ENCODE data around the gene SLC22A3.
"Not testable (repeated sequence)": the region's sequence is repeated elsewhere in the genome, so short reads cannot be mapped to it uniquely, and the experiment has no call there.

The SLC22A3 gene

DNA sequence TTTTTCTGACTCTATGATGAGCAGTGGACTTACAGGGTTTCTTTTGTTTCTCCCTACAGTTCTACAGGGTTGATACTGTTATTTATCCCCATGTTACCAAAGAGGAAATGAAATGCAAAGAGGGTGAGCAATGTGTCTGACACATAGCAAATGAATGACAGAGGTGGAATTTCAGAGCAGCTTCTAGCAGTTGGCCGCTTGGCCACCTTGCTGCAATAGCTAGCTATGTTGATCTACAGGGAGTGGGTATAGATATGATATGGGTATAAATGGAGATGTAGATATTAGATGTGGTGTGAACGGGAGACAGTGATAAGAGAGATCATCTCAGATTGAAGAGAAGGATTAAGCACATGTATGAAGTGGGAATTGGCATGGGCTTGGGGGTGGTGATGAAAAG, 10.9 kb upstream of the SLC22A3 start:
- DNase-seq (ENCODE audit: low read depth) = peak; percentile 84

DNA sequence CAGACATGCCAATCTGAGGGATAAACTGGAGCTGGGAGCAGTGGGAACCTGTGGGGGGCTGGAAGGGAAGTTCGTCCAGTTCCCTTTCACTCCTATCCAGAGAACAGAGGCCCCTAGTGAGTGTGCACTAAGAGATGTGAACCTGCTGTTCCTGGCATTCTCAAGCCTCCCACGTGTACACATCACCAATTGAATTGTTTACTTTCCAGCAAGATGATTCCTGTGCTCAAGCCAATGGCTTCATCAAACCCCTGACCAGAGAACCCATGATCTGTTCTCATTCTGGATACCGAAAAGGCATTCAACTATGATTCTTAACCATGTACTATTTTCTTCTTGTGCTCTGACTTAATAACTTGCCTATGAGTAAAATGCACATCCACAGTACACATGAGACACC, 10.2 kb upstream of the SLC22A3 start:
- peak; percentile 68 for DNase-seq (ENCODE audit: low read depth)

DNA sequence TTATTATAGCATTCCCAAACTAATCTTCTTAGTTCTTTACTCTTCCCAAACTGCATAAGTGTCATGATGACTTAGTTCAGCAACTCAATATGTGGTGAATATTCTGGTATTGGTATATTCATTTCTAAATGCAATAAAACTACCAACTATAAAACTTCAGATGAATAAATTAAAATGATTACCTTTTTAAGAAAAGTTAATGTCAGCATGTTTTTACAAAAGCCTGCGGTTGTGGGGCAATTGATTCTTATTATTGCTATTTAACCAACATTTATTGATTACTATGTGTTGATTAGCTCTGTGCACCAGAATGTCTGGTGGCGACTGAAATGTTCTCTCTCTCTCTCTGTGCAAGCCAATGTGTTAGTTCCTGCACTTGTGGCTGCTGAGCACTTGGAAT, 5.0 kb upstream of the SLC22A3 start:
- no peak for DNase-seq (ENCODE audit: low read depth)

DNA sequence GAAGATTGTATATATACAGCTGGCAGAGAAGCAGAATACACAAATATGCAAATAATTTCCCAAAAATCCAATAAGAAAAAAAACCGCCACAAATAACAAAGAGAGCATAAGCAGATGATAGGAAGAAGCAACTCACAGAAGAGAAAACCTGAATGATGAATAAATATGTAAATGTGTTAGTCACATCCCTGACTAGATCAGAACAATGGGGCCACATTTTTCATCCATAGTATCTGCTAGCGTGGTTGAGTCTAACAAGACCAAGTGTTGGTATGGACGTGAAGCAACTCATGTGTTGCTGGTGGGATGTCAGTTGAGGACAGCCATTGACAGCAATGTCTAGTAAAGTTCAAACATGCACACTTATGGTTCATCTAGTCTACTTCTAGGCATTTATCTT, 3.9 kb upstream of the SLC22A3 start:
- no peak for DNase-seq (ENCODE audit: low read depth)

DNA sequence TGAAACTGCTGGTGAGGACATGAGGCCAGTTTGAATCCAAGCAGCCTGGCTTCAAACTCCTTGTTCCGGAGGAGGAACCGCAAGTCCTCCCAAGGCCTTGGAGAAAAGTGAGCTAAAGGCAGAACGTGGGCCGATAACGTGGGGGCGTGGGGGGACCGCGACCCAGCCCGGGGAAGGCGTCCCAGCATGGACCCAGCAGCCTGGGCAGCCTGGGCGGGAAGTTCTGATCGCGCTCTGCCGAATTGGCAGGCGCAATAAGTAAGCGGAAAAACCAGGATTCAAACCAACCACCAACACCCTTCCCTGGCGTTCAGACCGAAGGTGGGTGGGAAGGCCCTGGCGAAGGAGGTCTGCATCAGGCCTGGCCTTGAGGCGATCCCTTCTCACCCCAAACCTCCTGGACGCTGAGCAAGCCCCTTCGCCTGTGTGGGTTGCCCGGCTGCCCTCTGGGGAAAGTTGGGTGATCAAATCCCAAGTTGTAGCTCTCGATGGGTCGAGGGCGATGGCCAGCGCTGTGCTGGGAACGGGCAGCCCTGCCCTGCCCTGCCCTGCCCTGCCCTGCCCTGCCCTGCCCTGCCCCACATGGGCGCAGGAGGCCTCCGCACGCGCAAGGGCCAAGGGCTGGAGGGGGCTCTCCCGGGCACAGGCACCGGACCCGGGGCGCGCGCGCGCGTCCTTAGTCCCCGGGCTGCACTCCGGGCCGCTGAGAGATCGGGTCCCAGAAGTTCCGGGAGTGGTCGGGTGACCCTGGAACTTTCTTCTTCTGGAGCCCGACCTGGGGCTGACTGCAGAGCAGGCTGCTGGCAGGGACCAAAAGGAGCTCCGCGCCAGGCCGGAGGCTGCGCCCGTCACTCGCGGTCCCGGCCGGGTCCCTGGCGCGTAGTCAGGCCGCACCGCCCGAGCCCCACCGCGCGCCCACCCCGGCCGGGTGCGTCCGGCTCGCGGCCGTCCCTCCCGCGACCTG, 637 bp upstream of the SLC22A3 start:
- no peak for DNase-seq (ENCODE audit: low read depth)

DNA sequence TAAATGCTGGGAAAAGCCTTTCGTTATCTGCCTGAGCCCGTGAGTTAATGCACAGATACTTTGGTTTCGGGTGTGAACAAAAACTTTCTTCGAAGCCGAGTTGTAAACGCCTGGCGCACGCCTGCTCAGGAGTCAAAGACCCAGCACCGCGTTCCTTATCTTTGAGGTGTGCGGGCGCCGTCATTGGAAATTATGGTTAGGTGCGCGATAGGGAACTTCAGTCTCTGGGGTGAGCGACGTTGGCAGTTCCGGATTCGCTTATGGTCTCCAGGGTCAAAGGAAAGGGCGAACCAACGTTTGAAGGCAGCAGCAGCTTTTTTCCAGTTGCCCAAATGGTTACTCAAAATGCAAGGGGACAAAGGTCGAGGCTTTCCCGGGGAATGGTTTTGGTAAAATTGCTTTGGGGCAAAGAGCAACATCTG, 853 bp downstream of the SLC22A3 start:
- DNase-seq (ENCODE audit: low read depth) = peak; percentile 22

DNA sequence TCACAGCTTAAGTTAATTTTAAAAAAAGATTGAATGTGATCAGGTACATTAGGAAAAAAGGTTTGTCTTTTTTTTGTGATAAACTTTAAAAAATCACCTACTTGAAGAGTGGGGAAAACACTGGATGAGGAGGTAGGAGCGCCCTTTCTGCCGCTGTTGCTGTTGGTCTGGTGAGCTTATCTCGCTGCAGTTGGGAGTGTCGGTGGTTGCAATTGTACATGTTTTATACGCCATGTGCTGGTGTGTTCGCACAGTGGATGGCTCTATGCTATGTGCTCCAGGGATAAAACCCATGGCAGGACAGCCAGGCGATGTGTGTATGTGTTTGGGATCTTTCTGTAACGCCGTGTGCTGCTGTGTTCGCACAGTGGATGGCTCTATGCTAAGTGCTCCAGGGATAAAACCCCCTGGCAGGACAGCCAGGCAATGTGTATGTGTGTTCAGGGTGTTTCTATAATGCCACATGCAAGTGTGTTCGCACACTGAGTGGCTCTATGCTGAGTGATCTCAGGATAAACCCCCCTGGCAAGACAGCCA, 1.7 kb downstream of the SLC22A3 start:
- DNase-seq (ENCODE audit: low read depth) = peak; percentile 45

DNA sequence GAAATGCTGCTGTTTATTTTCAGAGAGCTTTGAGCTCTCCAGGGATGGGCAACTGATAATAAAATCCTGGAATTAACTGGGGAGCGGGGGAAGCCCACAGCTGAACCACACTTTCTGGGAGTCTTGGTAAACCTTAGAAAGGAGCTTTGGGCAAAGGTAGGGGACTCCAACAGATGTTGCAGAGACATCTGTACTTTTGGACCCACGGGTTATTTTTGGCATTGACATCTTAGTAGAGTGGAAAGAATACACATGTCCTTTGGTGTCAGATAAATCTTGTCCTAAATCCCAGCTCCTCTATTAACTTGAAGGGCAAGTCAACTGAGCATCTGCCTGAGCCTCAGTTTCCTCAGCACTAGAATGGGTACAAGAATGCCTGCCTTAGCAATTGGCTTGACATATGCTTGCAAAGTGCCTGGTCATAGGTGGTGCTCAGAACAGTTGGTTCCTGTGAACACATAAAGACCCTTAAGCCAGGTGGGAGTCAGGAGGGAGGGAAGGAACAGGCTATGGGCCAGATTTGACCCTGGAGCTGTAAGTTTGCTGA, 5.8 kb downstream of the SLC22A3 start:
- no peak for DNase-seq (ENCODE audit: low read depth)

DNA sequence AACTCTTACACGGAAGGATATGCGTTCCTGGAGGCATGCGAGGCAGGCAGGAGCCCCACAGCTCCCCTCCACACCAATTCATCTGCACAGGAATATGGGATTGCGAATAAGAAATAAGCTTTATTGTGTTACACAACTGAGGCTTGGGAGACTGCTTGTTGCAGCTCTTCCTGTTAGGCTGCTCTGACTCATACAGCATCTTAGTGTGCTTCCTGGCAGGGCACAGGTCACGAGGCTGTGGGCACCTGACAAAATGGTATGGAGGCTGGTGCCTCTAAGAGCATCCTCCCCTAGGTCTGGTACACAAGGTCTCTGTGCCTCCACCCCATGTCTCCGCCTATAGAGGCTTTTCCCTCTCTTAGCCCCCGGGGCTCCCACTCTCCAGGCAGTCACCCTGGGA, 6.8 kb downstream of the SLC22A3 start:
- peak; percentile 89 for DNase-seq (ENCODE audit: low read depth)

DNA sequence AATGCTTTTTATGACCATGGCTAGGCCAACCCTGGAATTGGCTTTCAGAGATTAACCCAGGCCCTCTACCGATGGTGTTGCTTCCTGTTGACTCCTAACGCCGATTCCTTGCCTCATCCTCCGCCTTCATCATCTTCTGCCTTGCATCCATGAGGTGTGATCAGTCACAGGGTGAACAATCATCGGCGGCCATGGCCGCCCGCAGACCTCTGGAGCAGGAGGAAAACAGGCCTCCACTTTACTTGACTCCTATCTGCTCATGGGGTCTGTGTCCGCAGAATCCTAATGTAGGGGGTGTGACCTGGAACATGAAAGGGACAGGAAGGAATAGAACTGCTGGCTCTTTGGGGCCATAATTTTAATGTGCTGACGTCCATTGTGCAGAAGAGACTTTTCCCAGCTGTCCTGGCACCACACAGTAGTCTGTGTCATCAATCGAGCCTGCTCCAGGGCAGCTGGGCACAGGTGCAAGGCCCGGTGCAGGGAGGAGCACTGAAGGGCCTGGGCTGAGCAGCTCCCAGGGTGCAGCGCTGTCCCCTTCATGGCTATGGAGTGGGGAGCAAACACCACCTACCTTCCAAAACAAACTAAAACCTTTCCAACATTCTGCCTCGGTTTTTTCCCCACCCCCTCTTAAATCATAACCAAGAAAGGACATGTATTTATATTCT, 8.0 kb downstream of the SLC22A3 start:
- DNase-seq (ENCODE audit: low read depth) = no peak

DNA sequence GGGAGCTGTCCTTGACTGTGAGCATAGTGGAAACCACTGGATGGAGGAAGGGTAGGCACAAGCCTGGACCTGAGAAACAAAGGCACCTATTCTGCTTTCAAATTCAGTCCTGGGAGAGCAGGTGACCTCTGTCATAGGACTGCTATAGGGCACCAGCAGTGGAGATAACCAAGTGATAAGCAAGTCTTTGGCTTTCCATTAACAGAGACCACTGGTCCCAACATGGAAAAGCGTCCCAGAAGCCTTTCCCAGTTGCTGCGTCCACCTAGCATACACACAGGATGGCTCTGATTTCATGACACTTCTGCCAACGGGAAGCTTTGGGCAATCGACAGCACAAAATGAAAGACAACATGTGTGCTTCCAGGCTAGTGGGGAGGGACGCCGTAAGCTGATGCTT, 8.9 kb downstream of the SLC22A3 start:
- DNase-seq (ENCODE audit: low read depth) = no peak

DNA sequence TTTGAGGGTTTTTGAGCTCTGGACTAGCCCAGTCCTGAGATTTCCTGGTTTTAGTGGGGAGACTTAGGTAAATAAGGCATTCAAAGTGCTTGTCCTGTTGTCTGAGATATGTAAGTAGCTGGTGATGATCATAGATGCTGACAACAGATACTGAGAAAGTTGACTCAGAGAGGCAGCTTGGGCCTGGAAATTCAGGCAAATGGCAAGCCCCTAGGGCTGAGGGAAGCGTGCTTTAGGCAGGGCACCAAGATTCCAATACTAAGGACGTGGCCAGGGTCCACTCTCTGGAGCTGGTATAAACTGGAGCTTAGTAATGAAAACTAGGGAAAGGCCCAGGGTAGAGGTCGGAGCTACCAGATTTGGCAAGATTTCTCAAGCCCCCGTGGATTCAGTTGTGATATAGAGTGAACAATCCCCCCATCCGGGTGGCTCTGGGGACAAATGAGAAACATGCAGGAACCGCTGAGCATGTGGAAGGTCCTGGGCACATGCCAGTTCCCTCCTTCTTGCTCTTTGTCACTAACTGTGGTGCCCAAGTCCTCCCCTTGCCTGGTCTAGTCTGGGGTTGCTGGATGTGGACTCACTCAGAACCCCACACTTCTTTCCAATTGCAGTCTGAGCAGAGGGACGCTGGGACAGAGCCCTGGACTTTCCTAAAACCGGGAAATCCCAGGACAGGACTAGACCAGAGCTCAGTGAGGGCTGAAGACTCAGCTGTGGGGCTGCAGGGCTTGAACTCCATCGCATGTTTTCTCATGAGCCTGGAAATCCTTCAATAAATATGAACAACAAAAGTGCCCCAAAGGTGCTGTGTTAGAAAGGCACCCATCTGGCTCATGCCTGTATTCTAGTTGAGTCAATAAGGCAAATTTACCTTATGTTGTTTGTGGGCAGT, 10.3 kb downstream of the SLC22A3 start:
- DNase-seq (ENCODE audit: low read depth) = no peak

DNA sequence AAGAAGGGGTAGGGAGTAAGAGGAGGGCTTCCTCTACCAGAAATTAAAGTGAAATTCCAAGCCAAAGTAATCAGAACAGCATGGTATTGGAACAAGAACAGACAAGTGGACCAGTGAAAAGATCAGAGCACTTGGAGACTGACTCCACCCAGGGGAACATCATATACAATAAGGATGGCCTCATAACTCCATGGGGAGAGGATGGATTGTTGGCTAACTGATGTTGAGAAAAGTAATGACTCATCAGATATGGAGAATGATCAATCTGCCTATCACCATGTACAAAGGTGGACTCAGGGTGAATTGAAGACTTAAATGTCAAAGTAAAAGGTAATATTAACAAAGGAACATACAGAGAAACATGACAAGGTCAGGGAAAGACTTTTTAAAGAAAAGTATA, 12.8 kb downstream of the SLC22A3 start:
- DNase-seq (ENCODE audit: low read depth) = no peak

DNA sequence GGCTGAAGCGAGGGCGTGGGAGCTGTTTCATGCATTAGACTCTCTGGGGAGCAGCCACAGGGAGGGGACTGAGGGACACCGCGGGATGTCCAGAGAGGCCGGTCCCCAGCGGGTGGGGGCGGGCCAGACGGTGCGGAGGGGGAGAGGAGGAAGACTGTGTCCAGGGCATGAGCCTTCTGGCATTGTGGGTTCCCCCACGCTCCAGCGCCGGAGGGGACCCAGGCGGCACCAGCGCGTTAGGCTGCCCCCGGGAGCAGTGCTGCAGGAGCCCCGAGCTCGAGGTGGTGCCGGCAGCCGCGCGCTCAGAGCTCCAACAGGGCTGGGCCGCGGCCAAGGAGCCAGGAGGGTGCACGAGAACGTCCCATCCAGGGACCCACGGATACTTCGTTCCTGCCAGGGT, 14.4 kb downstream of the SLC22A3 start:
- no peak for DNase-seq (ENCODE audit: low read depth)

DNA sequence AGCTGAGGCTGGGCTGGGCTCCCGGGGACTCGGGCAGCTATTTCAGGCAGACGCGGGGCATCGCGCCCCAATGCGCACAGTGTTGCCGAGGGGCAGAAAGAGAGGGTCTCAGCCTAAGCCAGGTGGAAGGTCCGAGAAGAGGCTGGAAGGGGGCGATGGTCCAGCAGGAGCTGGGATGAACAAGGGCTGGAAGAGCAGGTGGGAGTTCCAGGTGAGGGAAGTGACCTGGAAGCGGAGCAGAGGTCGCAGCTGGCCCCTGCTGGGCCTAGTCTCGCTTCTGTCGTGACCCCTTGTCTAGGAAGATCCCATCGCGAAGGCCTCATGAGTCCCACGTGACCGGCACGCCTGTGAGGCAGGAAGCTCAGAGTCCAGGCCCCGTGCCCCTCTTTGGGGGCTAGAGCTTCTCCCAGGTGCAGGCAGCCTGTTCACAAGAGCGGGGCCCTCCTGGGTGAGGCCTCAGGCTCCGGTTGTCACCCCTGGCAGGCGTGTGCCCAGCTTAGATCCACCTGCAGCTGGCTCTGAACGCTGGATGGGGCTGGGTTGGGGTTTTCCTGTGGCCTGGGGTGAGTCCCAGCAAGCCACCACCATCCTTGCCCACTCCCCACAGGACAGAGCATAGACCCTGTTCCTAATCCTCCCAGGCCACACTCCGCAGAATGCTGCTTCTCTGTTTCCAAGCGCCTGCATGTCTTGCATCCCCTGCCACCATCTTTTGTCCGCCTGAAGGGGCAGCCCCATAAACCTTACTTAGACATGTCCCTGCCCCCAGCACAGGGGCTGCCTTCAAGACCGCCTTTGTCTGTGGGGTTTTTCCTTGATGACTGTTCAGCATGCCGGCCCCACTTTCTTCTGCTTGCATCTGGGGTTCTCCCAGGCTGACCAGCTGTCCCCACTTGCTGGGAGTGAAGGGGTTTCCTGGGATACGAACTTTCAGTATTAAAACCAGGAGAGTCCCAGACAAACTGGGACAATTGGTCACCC, 15.1 kb downstream of the SLC22A3 start:
- DNase-seq (ENCODE audit: low read depth) = no peak

DNA sequence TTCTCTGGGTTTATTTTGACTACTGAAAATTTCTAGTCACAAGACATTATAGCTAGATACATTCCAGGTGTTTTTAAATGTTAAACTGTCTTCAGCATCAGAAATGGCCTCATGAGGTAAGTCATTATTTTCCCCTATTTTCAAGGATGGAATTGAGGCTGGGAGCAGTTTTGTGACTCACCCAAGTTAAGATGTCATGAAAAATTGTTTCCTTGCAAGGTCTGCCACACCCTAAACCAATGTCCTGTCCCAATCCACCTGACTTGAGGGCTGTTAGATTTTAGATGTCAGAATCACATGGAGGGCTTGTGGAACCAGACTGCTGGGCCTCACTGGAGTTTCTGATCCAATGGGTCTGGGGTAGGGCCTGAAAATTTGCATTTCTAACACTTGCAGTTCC, 16.9 kb downstream of the SLC22A3 start:
- no peak for DNase-seq (ENCODE audit: low read depth)

DNA sequence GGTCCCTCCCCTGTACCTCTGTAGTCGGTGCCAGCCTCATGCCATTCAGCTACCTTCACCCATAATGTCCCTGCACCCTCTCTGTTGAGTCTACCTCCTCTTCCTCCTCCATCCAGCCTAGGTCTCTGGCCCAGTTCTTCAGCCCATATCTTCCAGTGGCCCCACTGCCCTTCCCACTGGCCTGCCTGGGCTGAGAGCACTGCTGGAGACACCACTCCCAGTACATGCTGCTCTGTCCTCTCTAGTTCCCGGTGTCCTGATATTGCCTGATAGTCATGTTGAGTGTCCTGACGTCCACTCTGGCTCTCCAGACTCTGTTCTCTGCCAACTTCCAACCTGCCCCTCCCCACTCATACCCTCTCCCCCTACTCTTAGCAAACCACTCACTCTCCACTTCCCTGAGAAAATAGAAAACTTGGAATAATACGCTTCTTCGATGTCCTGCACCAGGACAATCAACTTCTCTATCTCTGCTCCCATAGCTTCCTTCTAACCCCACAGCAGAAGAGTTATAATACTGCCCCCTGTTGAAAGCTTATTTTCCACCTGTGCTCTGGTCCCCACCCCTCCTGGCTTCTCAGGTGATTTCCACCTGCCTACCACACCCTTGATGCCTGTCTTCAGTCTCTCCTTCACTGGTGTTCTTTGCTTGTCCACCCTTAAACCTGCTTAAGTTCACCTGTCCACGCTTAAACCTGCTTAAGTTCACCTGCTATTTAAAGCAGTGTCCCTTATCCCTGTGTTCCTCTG, 19.8 kb downstream of the SLC22A3 start:
- DNase-seq (ENCODE audit: low read depth) = no peak

DNA sequence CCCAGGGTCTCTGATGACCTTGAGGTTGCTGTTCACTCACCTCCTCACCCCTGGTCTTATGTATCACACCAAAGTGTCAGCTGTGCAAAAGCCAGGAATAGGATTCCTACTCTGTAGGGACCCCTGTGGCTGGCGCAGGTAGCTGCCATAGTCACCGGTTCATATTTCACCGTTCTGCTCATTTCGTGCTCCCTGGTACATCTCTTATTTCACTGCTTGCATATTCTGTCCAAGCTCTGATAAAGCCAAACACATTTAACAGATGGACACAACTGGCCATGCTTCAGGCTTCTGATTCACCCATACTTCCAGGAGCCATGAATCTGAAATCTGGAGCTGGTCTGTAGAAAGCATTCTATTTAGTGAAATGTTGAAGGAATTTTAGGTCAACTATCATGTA, 20.5 kb downstream of the SLC22A3 start:
- DNase-seq (ENCODE audit: low read depth) = no peak

DNA sequence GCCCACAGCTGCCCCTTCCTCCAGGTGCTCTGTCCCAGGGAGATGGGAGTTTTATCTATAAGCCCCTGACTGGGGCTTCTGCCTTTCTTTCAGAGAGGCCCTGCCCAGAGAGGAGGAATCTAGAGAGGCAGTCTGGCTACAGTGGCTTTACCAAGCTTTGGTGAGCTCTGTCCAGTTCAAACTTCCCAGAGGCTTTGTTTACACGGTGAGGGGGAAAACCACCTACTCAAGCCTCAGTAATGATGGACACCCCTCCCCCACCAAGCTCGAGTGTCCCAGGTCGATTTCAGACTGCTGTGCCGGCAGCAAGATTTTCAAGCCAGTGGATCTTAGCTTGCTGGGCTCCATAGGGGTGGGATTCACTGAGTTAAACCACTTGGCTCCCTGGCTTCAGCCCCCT, 25.4 kb downstream of the SLC22A3 start:
- DNase-seq (ENCODE audit: low read depth) = not testable (repeated sequence)
